GM18951 (cell line): ENCODE data around the gene RFLNA.

Experiments used
- POLR2A ChIP-seq: IDR thresholded peaks from 4 replicates; pipeline ENCODE4 v1.6.1; 2011; ENCODE audit warnings: mild to moderate bottlenecking; ENCODE audit not compliant: insufficient read length, insufficient read depth; ENCODE audit errors: extremely low read depth
- in situ Hi-C: fragments of 300-500 bp; cut with MboI; formaldehyde crosslinking; loops from one replicate; pipeline ENCODE4 v1.12.0; 2022; ENCODE audit warnings: low sequenced_read_pairs, mixed read lengths, inconsistent platforms; ENCODE audit not compliant: unreplicated experiment

Gene RFLNA

DNA sequence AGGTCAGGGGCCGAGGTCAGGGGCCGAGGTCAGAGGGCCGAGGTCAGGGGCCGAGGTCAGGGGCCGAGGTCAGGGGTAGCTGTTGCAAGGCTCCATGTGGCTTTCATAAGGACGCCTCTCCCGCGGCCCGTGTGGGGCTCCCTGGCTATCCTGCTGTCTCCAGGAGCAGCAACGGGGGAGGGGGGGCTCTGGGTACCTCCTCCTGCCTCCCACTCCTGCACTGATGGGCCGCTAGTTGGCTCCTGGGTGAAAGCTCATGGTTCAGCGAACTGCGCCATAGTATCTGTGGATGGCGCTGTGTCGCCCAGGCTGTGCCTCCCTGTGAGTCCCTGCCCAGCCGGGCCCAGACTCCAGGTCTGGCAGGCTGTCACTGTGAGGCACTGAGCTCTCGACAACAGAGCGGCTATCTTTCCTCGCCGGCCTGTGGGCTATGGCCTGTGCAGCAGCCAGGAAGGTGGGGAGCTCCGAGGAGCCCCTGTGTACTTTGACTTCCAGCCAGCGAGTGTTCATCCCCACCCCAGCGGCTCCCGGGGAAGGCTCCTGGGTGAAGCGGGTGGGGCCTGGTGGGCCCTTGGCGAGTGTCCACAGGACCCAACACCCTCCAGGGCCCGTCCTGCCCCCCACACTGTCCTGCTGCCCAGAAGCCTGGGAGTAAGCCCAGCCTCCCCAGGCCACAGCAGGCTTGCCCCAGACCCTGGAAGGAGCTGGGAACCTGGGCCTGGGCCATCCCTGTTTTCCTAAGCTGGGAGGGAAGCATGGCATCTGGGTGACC is 8.1 kb downstream of the RFLNA start:
- in situ Hi-C loops: loop anchor here (25.0 kb wide), 1 partner anchor 241 kb away; no protein-coding TSS in a partner anchor
- no peak for TF ChIP-seq POLR2A

- TF ChIP-seq POLR2A: no peak
- in situ Hi-C loops: loop anchor here (25.0 kb wide), 1 partner anchor 241 kb away; no protein-coding TSS in a partner anchor
Observed at GRCh38 chr12:124303579-124304313, 8.9 kb downstream of the RFLNA start.

- TF ChIP-seq POLR2A: no peak
- in situ Hi-C loops: loop anchor here (25.0 kb wide), 1 partner anchor 242 kb away; no protein-coding TSS in a partner anchor
Observed at GRCh38 chr12:124304314-124304790, 9.5 kb downstream of the RFLNA start.

- TF ChIP-seq POLR2A: no peak
- in situ Hi-C loops: loop anchor here (25.0 kb wide), 1 partner anchor 243 kb away; no protein-coding TSS in a partner anchor
Observed at GRCh38 chr12:124305136-124305535, 10.2 kb downstream of the RFLNA start.

GRCh38 chr12:124305776-124306685 is 11.1 kb downstream of the RFLNA start:
- no peak for TF ChIP-seq POLR2A
- in situ Hi-C loops: loop anchor here (25.0 kb wide), 1 partner anchor 244 kb away; no protein-coding TSS in a partner anchor

DNA sequence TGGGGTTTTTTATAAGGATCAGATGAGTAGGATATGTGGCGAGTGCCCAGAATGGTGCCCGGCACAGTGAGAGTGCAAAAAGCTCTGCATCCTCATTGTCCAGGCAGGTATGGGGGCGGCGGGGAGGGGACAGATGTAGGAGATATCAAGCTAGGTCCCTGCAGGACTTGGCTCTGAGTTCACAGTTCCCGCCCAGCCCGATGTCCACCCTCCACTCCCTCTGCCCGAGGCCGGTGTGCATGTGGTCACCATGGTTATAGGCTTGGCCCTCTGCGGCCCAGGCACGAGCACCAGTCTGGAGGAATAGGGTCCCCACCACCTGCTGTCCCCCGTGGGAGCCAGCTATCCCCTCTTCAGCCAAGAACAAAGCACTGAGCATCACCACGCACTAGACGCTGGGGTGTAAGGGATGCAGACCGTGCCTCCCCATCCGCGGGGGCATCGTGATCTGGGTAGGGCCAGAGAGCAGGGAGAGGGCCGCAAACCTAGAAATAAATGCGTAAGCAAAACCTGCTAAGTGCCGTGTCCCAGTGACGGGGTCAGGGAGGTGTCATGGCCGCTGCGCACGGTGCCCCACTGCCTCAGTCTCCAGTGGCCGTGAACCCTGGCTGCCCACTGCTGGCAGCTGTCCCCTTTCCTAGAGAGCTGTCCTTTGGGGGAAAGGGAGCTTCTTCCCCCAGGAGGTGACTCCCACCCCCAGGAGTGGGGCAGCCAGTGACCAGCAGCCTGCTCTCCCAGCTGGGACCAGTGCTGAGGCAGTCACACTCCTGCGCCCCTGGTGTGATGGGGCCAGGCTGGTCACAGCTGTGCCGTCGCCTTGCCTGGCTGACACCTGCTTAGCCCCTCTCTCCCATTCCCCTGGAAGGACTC is 12.0 kb downstream of the RFLNA start:
- no peak for TF ChIP-seq POLR2A
- in situ Hi-C loops: loop anchor here (25.0 kb wide), 1 partner anchor 245 kb away; no protein-coding TSS in a partner anchor

GRCh38 chr12:124307556-124307825 is 12.6 kb downstream of the RFLNA start:
- TF ChIP-seq POLR2A: no peak
- in situ Hi-C loops: loop anchor here (25.0 kb wide), 1 partner anchor 245 kb away; no protein-coding TSS in a partner anchor

GRCh38 chr12:124308741-124309140 is 13.8 kb downstream of the RFLNA start:
- in situ Hi-C loops: loop anchor here (25.0 kb wide), 1 partner anchor 246 kb away; no protein-coding TSS in a partner anchor
- TF ChIP-seq POLR2A: no peak

- in situ Hi-C loops: loop anchor here (25.0 kb wide), 1 partner anchor 247 kb away; no protein-coding TSS in a partner anchor
- TF ChIP-seq POLR2A: no peak
Observed at GRCh38 chr12:124309231-124309630, 14.3 kb downstream of the RFLNA start.

DNA sequence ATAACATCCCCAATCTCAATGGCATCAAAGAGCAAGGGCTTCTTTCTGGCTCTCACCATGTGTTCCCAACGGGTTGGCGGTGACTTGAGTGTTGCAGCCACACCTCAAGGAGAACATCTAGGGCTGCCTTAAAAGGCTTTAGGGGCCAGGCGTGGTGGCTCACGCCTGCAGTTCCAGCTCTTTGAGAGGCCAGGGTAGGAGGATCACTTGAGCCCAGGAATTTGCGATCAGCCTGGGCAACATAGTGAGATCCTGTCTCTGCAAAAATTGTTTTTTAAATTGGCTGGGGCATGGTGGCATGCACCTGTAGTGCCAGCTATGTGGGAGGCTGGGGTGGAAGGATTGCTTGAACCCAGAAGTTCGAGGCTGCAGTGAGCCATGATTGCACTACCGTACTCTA is 14.9 kb downstream of the RFLNA start:
- in situ Hi-C loops: loop anchor here (25.0 kb wide), 1 partner anchor 247 kb away; no protein-coding TSS in a partner anchor
- TF ChIP-seq POLR2A: no peak

GRCh38 chr12:124310178-124310577 is 15.3 kb downstream of the RFLNA start:
- in situ Hi-C loops: loop anchor here (25.0 kb wide), 1 partner anchor 248 kb away; no protein-coding TSS in a partner anchor
- TF ChIP-seq POLR2A: no peak
